HK-2 (cell line): ENCODE data around the gene PMS1.
"Not testable (repeated sequence)": the region's sequence is repeated elsewhere in the genome, so short reads cannot be mapped to it uniquely, and the experiment has no call there.

Experiments
- DNase-seq: peaks from one replicate; pipeline ENCODE4 v3.0.0-alpha.2; 2018; ENCODE audit not compliant: unreplicated experiment

The PMS1 gene

DNA sequence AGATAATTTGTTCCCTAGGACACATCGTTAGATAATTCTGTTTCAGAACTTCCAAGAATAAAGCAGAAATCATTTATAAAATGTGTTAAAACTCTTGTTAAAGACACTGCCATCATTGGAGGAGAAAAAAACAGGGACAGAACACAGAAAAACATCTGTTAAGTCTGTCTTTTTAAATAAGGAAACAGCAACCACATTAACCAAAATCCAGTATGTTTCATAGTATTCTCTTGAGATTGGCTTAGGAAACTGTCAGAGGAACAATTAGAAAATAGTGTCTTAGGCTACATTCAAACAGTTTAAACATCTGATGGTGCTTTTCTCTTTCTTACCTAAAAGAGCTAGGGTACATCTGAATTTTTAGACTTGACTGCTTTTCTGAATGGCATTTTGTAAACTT lies 81.6 kb downstream of the PMS1 start:
- DNase-seq, result no peak

- no peak for DNase-seq
These were observed 82.0 kb downstream of the PMS1 start for GRCh38 chr2:189866296-189866695.

- DNase-seq, result no peak
These were observed 84.6 kb downstream of the PMS1 start for GRCh38 chr2:189868896-189869295.

DNA sequence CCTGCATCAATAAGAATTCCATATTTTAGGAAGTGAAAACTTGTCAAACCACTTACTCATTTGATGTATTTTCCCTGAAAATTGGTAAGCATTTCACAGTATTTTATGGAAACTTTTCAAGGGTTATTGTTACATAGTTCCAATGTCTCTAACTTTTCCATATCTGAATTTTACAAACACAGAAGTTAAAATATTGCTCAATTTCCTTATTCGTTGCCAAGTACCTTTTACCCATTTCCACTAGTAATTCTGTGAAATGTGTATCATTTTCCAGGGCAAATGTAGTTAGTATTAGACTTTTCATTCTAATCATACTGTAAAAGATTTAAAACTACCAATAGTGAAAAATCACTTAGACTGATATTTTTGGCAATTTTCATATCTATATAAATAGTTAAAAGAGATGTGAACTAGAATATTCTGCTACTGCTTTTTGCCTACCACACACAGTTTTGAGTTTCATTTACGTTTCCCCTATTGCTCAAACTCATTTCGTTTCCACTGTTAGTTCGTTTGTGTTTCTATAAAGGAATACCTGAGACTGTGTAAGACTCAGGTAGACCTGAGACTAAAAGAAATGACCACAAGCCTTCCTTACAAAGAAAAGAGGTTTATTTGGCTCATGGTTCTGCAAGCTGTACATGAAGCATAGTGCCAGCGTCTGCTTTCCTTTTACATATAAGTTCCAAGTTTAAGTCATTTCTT lies 86.3 kb downstream of the PMS1 start:
- DNase-seq, result no peak

- no peak for DNase-seq
These were observed 89.4 kb downstream of the PMS1 start for GRCh38 chr2:189873696-189874095.

- DNase-seq, result no peak
These were observed 90.5 kb downstream of the PMS1 start for GRCh38 chr2:189874586-189875320.

- no peak for DNase-seq
These were observed 92.0 kb downstream of the PMS1 start for GRCh38 chr2:189876271-189876670.

GRCh38 chr2:189879716-189880081 lies 95.4 kb downstream of the PMS1 start:
- DNase-seq, result no peak

DNA sequence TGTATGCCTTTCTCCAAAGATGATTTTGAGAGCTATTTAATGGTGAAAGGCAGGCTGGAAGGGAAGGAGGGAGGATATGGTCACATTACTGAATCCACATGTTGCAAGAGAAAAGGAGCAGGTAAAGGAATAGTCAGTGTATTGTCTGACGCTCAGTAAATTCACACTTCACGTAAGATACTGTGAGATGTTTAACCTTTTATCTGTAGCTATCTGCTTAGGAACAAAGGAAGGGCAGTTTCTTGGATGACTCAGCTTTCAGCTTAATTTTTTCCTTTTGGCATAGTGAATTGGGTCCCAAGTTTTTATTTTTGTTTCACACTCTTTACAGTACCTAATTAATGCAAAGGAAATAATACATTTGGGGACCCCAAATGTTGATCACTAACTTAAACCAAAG lies 96.2 kb downstream of the PMS1 start:
- DNase-seq, result no peak

GRCh38 chr2:189880832-189881492 lies 96.7 kb downstream of the PMS1 start:
- DNase-seq, result no peak

GRCh38 chr2:189885368-189885767 lies 101.1 kb downstream of the PMS1 start:
- no peak for DNase-seq

- not testable (repeated sequence) for DNase-seq
These were observed 108.5 kb downstream of the PMS1 start for GRCh38 chr2:189892546-189893294.

DNA sequence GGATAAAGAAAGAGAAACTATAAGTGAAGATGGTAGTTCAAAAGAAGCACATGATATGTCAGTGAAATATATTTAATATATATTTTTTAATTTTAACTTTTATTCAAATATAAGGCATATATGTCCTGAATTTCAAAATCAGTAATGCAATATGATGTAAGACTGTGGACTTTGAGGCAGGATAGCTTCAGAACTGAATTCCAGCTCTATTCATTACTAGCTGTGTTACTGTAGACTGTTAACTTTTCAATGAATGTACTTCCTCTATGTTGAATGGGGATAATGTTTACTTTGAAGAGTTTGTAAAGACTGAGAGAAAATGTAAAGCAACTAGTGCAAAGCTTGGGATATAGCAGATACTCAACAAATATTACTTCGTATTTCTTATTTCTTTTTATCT lies 112.6 kb downstream of the PMS1 start:
- no peak for DNase-seq

- DNase-seq, result no peak
These were observed 114.9 kb downstream of the PMS1 start for GRCh38 chr2:189899101-189899500.

DNA sequence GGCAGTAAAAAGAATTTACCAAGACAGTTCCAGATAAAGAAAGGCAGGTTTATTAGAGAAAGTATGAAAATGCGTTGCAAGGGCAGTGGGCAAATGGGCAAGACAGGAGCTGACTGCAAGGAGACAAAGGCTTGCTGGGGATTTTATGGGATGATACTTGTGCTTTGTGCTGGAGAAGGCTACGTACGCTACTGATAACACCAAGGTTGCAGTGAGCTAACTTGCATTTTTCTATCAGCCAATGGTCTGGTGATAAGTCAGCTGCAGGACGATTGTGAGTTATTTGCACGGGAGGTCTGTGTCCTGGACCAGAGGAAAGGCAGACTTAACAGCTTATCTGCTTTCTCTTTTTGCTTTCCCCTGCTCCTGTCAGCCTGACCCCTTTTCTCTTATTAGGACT lies 116.5 kb downstream of the PMS1 start:
- DNase-seq, result no peak

GRCh38 chr2:189901664-189902063 lies 117.4 kb downstream of the PMS1 start:
- no peak for DNase-seq

DNA sequence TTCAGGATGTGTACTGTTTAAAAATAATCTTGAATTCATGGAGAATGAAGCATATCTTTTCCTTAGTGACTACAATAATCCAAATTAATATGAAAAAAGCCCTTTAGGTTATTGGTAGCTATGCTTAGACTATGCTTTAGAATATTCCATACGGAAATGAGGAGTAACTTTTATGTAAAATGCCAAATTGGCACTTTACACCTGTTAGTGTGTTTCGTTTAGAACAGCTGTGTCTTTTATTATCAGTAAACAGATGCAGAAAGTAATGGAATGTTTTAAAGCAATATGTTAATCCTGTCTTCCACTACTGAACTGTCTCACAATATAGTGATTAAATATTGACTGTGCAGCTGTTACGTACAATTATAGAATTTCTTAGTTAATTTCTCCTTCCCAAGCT lies 129.6 kb downstream of the PMS1 start:
- DNase-seq, result no peak

- no peak for DNase-seq
These were observed 132.4 kb downstream of the PMS1 start for GRCh38 chr2:189916651-189917050.
